Measurements from ENCODE around the gene RAB31.

The RAB31 gene

GRCh38 chr18:9886005-9886348 lies 177.9 kb downstream of the RAB31 start:
- Histone ChIP-seq H3K4me1 (ENCODE audit: control insufficient read depth, insufficient read depth, low read depth, low read length) (no peaks in the 10 kb centered on the region), H3K9ac (ENCODE audit: low read length) (no peak overlapping the region), H4K8ac (ENCODE audit: low read length) (no peak overlapping the region), H3K14ac (ENCODE audit: low read length in 2 of 2) (no peak overlapping the region), H2BK5ac (ENCODE audit: low read depth, low read length, poor library complexity, severe bottlenecking) (no peak overlapping the region), H2AFZ (ENCODE audit: low read depth, low read length) (no peak overlapping the region), H3K27ac (ENCODE audit: low read length, poor library complexity, severe bottlenecking) (no peak overlapping the region), H2BK15ac (ENCODE audit: low read depth, poor library complexity, severe bottlenecking) (no peak overlapping the region), H4K91ac (ENCODE audit: low read length) (no peak overlapping the region), H2AK5ac (ENCODE audit: low read length, severe bottlenecking) (no peak overlapping the region), H3K27me3 (ENCODE audit: control insufficient read depth in 1 of 2, insufficient read depth in 1 of 2, low read length in 2 of 2) (no peaks in the 10 kb centered on the region), H3K36me3 (ENCODE audit: control insufficient read depth in 1 of 2, insufficient read depth in 2 of 2, low read depth in 1 of 2, low read length in 2 of 2) (no peaks in the 10 kb centered on the region), H2BK120ac (ENCODE audit: low read depth, low read length) (no peak overlapping the region), H3K79me1 (replicated peaks; ENCODE audit: low read length, poor library complexity, severe bottlenecking) (no peaks in the 10 kb centered on the region), H3K9me3 (ENCODE audit: control insufficient read depth, low read length) (no peaks in the 10 kb centered on the region), H3K18ac (ENCODE audit: low read depth in 1 of 2, low read length in 2 of 2) (no peak overlapping the region), H3K4me2 (ENCODE audit: low read length, poor library complexity, severe bottlenecking) (no peak overlapping the region), H3K4me3 (ENCODE audit: insufficient read depth in 1 of 2, low read depth in 1 of 2, low read length in 2 of 2) (no peak overlapping the region), H3K4ac (ENCODE audit: low read depth in 1 of 2, low read length in 2 of 2) (no peak overlapping the region), H3K23ac (ENCODE audit: low read length in 2 of 2) (no peak overlapping the region), H2BK12ac (ENCODE audit: low read length in 2 of 2) (no peak overlapping the region)
- WGBS = over 99% methylated on average over 3 of the region's 3 CpGs
- no peak for DNase-seq

GRCh38 chr18:9887992-9888391 lies 179.9 kb downstream of the RAB31 start:
- 93% methylated on average over 4 of the region's 5 CpGs for WGBS

GRCh38 chr18:9890196-9890595 lies 182.1 kb downstream of the RAB31 start:
- H2AK5ac ChIP-seq (ENCODE audit: low read length, severe bottlenecking) = no peak overlapping the region
- no peak overlapping the region for H3K23ac ChIP-seq (ENCODE audit: low read length in 2 of 2)
- H3K14ac ChIP-seq (ENCODE audit: low read length in 2 of 2) = no peak overlapping the region
- no peaks in the 10 kb centered on the region for H3K9me3 ChIP-seq (ENCODE audit: control insufficient read depth, low read length)
- no peak overlapping the region for H2BK120ac ChIP-seq (ENCODE audit: low read depth, low read length)
- H3K9ac ChIP-seq (ENCODE audit: low read length) = no peak overlapping the region
- no peaks in the 10 kb centered on the region for H3K36me3 ChIP-seq (ENCODE audit: control insufficient read depth in 1 of 2, insufficient read depth in 2 of 2, low read depth in 1 of 2, low read length in 2 of 2)
- H3K18ac ChIP-seq (ENCODE audit: low read depth in 1 of 2, low read length in 2 of 2) = no peak overlapping the region
- H3K79me1 ChIP-seq (replicated peaks; ENCODE audit: low read length, poor library complexity, severe bottlenecking) = no peaks in the 10 kb centered on the region
- no peak overlapping the region for H2AFZ ChIP-seq (ENCODE audit: low read depth, low read length)
- no peak overlapping the region for H4K8ac ChIP-seq (ENCODE audit: low read length)
- H3K4me3 ChIP-seq (ENCODE audit: insufficient read depth in 1 of 2, low read depth in 1 of 2, low read length in 2 of 2) = no peak overlapping the region
- H2BK12ac ChIP-seq (ENCODE audit: low read length in 2 of 2) = no peak overlapping the region
- DNase-seq = no peak
- no peak overlapping the region for H4K91ac ChIP-seq (ENCODE audit: low read length)
- H3K4me1 ChIP-seq (ENCODE audit: control insufficient read depth, insufficient read depth, low read depth, low read length) = peaks cover 2% of the 10 kb centered on the region
- H2BK15ac ChIP-seq (ENCODE audit: low read depth, poor library complexity, severe bottlenecking) = no peak overlapping the region
- WGBS = 98% methylated on average over 4 of the region's 5 CpGs
- no peak overlapping the region for H2BK5ac ChIP-seq (ENCODE audit: low read depth, low read length, poor library complexity, severe bottlenecking)
- no peak overlapping the region for H3K4me2 ChIP-seq (ENCODE audit: low read length, poor library complexity, severe bottlenecking)
- no peak overlapping the region for H3K4ac ChIP-seq (ENCODE audit: low read depth in 1 of 2, low read length in 2 of 2)
- H3K27me3 ChIP-seq (ENCODE audit: control insufficient read depth in 1 of 2, insufficient read depth in 1 of 2, low read length in 2 of 2) = no peaks in the 10 kb centered on the region
- no peak overlapping the region for H3K27ac ChIP-seq (ENCODE audit: low read length, poor library complexity, severe bottlenecking)

More at GRCh38 chr18:9887992-9888391, 179.9 kb downstream of the RAB31 start:
- Histone ChIP-seq H3K4ac (ENCODE audit: low read depth in 1 of 2, low read length in 2 of 2) (no peak overlapping the region), H3K9ac (ENCODE audit: low read length) (no peak overlapping the region), H3K36me3 (ENCODE audit: control insufficient read depth in 1 of 2, insufficient read depth in 2 of 2, low read depth in 1 of 2, low read length in 2 of 2) (no peaks in the 10 kb centered on the region), H2BK15ac (ENCODE audit: low read depth, poor library complexity, severe bottlenecking) (no peak overlapping the region), H3K79me1 (replicated peaks; ENCODE audit: low read length, poor library complexity, severe bottlenecking) (no peaks in the 10 kb centered on the region), H3K23ac (ENCODE audit: low read length in 2 of 2) (no peak overlapping the region), H4K8ac (ENCODE audit: low read length) (no peak overlapping the region), H3K18ac (ENCODE audit: low read depth in 1 of 2, low read length in 2 of 2) (no peak overlapping the region), H3K27me3 (ENCODE audit: control insufficient read depth in 1 of 2, insufficient read depth in 1 of 2, low read length in 2 of 2) (no peaks in the 10 kb centered on the region), H2BK120ac (ENCODE audit: low read depth, low read length) (no peak overlapping the region), H2AFZ (ENCODE audit: low read depth, low read length) (no peak overlapping the region), H3K14ac (ENCODE audit: low read length in 2 of 2) (no peak overlapping the region), H2BK5ac (ENCODE audit: low read depth, low read length, poor library complexity, severe bottlenecking) (no peak overlapping the region), H3K9me3 (ENCODE audit: control insufficient read depth, low read length) (no peaks in the 10 kb centered on the region), H3K4me2 (ENCODE audit: low read length, poor library complexity, severe bottlenecking) (no peak overlapping the region), H3K4me3 (ENCODE audit: insufficient read depth in 1 of 2, low read depth in 1 of 2, low read length in 2 of 2) (no peak overlapping the region), H3K4me1 (ENCODE audit: control insufficient read depth, insufficient read depth, low read depth, low read length) (no peaks in the 10 kb centered on the region), H3K27ac (ENCODE audit: low read length, poor library complexity, severe bottlenecking) (no peak overlapping the region), H4K91ac (ENCODE audit: low read length) (no peak overlapping the region), H2AK5ac (ENCODE audit: low read length, severe bottlenecking) (no peak overlapping the region), H2BK12ac (ENCODE audit: low read length in 2 of 2) (no peak overlapping the region)
- DNase-seq = no peak

- no peak overlapping the region for H3K4ac ChIP-seq (ENCODE audit: low read depth in 1 of 2, low read length in 2 of 2)
- H4K8ac ChIP-seq (ENCODE audit: low read length) = no peak overlapping the region
- no peak overlapping the region for H3K27ac ChIP-seq (ENCODE audit: low read length, poor library complexity, severe bottlenecking)
- no peak overlapping the region for H3K4me3 ChIP-seq (ENCODE audit: insufficient read depth in 1 of 2, low read depth in 1 of 2, low read length in 2 of 2)
- no peak overlapping the region for H2AFZ ChIP-seq (ENCODE audit: low read depth, low read length)
- no peak overlapping the region for H2BK120ac ChIP-seq (ENCODE audit: low read depth, low read length)
- H2BK12ac ChIP-seq (ENCODE audit: low read length in 2 of 2) = no peak overlapping the region
- peaks cover 2% of the 10 kb centered on the region for H3K4me1 ChIP-seq (ENCODE audit: control insufficient read depth, insufficient read depth, low read depth, low read length)
- H3K79me1 ChIP-seq (replicated peaks; ENCODE audit: low read length, poor library complexity, severe bottlenecking) = no peaks in the 10 kb centered on the region
- H4K91ac ChIP-seq (ENCODE audit: low read length) = no peak overlapping the region
- no peak overlapping the region for H2BK5ac ChIP-seq (ENCODE audit: low read depth, low read length, poor library complexity, severe bottlenecking)
- no peak overlapping the region for H2AK5ac ChIP-seq (ENCODE audit: low read length, severe bottlenecking)
- no peak overlapping the region for H3K23ac ChIP-seq (ENCODE audit: low read length in 2 of 2)
- no peak overlapping the region for H3K14ac ChIP-seq (ENCODE audit: low read length in 2 of 2)
- H3K18ac ChIP-seq (ENCODE audit: low read depth in 1 of 2, low read length in 2 of 2) = no peak overlapping the region
- no peaks in the 10 kb centered on the region for H3K9me3 ChIP-seq (ENCODE audit: control insufficient read depth, low read length)
- H3K27me3 ChIP-seq (ENCODE audit: control insufficient read depth in 1 of 2, insufficient read depth in 1 of 2, low read length in 2 of 2) = no peaks in the 10 kb centered on the region
- no peak for DNase-seq
- no CpG with 5 or more reads among the region's 1 CpG for WGBS
- no peaks in the 10 kb centered on the region for H3K36me3 ChIP-seq (ENCODE audit: control insufficient read depth in 1 of 2, insufficient read depth in 2 of 2, low read depth in 1 of 2, low read length in 2 of 2)
- no peak overlapping the region for H2BK15ac ChIP-seq (ENCODE audit: low read depth, poor library complexity, severe bottlenecking)
- H3K4me2 ChIP-seq (ENCODE audit: low read length, poor library complexity, severe bottlenecking) = no peak overlapping the region
- no peak overlapping the region for H3K9ac ChIP-seq (ENCODE audit: low read length)
Measured at GRCh38 chr18:9890957-9891356, 182.9 kb downstream of the RAB31 start.

Measured in mesenchymal stem cell (in vitro differentiated cells and primary cell).